HCT116 (cell line): Measurements from ENCODE around the gene JDP2. TPM values are rescaled to one million over a fixed set of nuclear protein-coding genes. Genes with fewer than 3 reads are reported as not detected.

Experiments
- ATAC-seq: fragments of 200-7000 bp; cut with Tn5 transposase; 2 replicates; pipeline ENCODE4 v1.9.1; 2020; ENCODE audit warnings: mild to moderate bottlenecking, moderate library complexity
- BruUV-seq: library from RNA; stranded (reverse); fragments of 400-500 nt; replicated peaks from 2 replicates; lab custom pipeline; 2021; lab: Mats Ljungman, UMichigan
- CTCF ChIA-PET: fragments of 300-600 bp; sonication (Branson Sonifier 250); formaldehyde crosslinking; loops from one replicate; lab custom pipeline; 2021; ENCODE audit warnings: antibody characterized with exemption; lab: Charles Lee
- POLR2A ChIA-PET: fragments of 300-600, 350-600 bp; sonication (Branson Sonifier 250); formaldehyde crosslinking; loops from one replicate; lab custom pipeline; 2021; ENCODE audit warnings: antibody characterized with exemption; lab: Charles Lee
- RAD21 ChIA-PET, 2 experiments: fragments of 300-600 bp; sonication (Branson Sonifier 250); formaldehyde crosslinking; loops; one replicate each; lab custom pipeline; 2023; ENCODE audit warnings: low total read pairs in 2 of 2; ENCODE audit not compliant: uncharacterized antibody in 2 of 2, unreplicated experiment in 2 of 2, low non-redundant PET in 1 of 2; lab: Charles Lee
- DNase-seq: peaks from one replicate; pipeline ENCODE4 v3.0.0-alpha.2; 2010; ENCODE audit warnings: low read depth, low spot score
- H2AFZ ChIP-seq: fragments of 200-600 bp; shearing (Covaris generic), sonication (generic); 2 replicates; pipeline ENCODE4 v1.6.1; 2017; ENCODE audit warnings: low read depth, mixed run types, mixed read lengths, antibody characterized with exemption, low read length; ENCODE audit not compliant: poor library complexity, severe bottlenecking
- H3K27ac ChIP-seq: 2 replicates; pipeline ENCODE4 v1.5.1; 2012; ENCODE audit warnings: low read depth, low read length
- H3K27me3 ChIP-seq: fragments of 200-600 bp; sonication (generic); 2 replicates; pipeline ENCODE4 v1.6.1; 2016; ENCODE audit warnings: mixed run types, low read length, mixed read lengths; ENCODE audit not compliant: insufficient read depth
- H3K36me3 ChIP-seq, 2 experiments: fragments of 200-500 bp in 1 of 2; fragments of 200-600 bp in 1 of 2; sonication (Bioruptor generic) in 1 of 2; sonication (generic) in 1 of 2; 2 replicates each; pipeline versions ENCODE4 v1.5.1 to v1.6.1; 2014 to 2016; ENCODE audit warnings: low read length in 2 of 2, inconsistent platforms in 1 of 2, mixed read lengths in 1 of 2, mixed run types in 1 of 2; ENCODE audit not compliant: insufficient read depth in 2 of 2, control insufficient read depth in 1 of 2
- H3K4me1 ChIP-seq, 2 experiments: fragments of 200-600 bp in 1 of 2; sonication (generic) in 1 of 2; 2 replicates each; pipeline versions ENCODE4 v1.5.1 to v1.6.1; 2012 to 2017; ENCODE audit warnings: low read length in 2 of 2, inconsistent platforms in 1 of 2, mild to moderate bottlenecking in 1 of 2, mixed read lengths in 1 of 2, mixed run types in 1 of 2, moderate library complexity in 1 of 2; ENCODE audit not compliant: insufficient read depth in 2 of 2, control insufficient read depth in 1 of 2
- H3K4me2 ChIP-seq: fragments of 200-600 bp; sonication (generic); 2 replicates; pipeline ENCODE4 v1.6.1; 2017; ENCODE audit warnings: mixed run types, low read length, mixed read lengths
- H3K4me3 ChIP-seq, 2 experiments: fragments of 200-600 bp in 1 of 2; sonication (generic) in 1 of 2; replicated peaks in 1 of 2; 2 replicates each; pipeline ENCODE4 v1.5.1; 2011 to 2016; ENCODE audit warnings: low read length in 2 of 2, control low read depth in 1 of 2, low read depth in 1 of 2, mild to moderate bottlenecking in 1 of 2, mixed read lengths in 1 of 2, mixed run types in 1 of 2
- H3K79me2 ChIP-seq: fragments of 200-600 bp; sonication (generic); 2 replicates; pipeline ENCODE4 v1.6.1; 2017; ENCODE audit warnings: mild to moderate bottlenecking, mixed run types, low read length, moderate library complexity, mixed read lengths; ENCODE audit not compliant: insufficient read depth
- H3K9ac ChIP-seq: fragments of 200-600 bp; sonication (generic); 2 replicates; pipeline ENCODE4 v1.6.1; 2016; ENCODE audit warnings: low read length, mixed read lengths
- H3K9me2 ChIP-seq: fragments of 200-600 bp; sonication (generic), shearing (Covaris generic); 2 replicates; pipeline ENCODE4 v1.6.1; 2017; ENCODE audit warnings: mixed run types, mild to moderate bottlenecking, moderate library complexity; ENCODE audit not compliant: insufficient read depth
- H3K9me3 ChIP-seq, 2 experiments: fragments of 200-500 bp in 1 of 2; fragments of 200-600 bp in 1 of 2; sonication (Bioruptor generic) in 1 of 2; sonication (generic) in 1 of 2; 2 replicates each; pipeline ENCODE4 v1.6.1; 2014 to 2017; ENCODE audit warnings: low read length in 2 of 2, mixed read lengths in 2 of 2, inconsistent platforms in 1 of 2, low read depth in 1 of 2, mild to moderate bottlenecking in 1 of 2, mixed run types in 1 of 2, moderate library complexity in 1 of 2; ENCODE audit not compliant: control insufficient read depth in 1 of 2, insufficient read depth in 1 of 2
- H4K20me1 ChIP-seq: fragments of 200-600 bp; sonication (generic), shearing (Covaris generic); 2 replicates; pipeline ENCODE4 v1.6.1; 2017; ENCODE audit warnings: mixed run types, mild to moderate bottlenecking, moderate library complexity; ENCODE audit not compliant: insufficient read depth
- CEBPB ChIP-seq: IDR thresholded peaks from 2 replicates; pipeline ENCODE4 v1.6.1; 2012; ENCODE audit warnings: low read depth
- FOSL1 ChIP-seq: IDR thresholded peaks from 2 replicates; pipeline ENCODE4 v1.6.1; 2012; ENCODE audit warnings: low read depth
- JUND ChIP-seq: IDR thresholded peaks from 2 replicates; pipeline ENCODE4 v1.6.1; 2012
- RAD21 ChIP-seq: IDR thresholded peaks from 2 replicates; pipeline ENCODE4 v1.6.1; 2012; ENCODE audit warnings: low read depth, mild to moderate bottlenecking
- REST ChIP-seq: IDR thresholded peaks from 2 replicates; pipeline ENCODE4 v1.6.1; 2012; ENCODE audit warnings: low read depth
- SIN3A ChIP-seq: IDR thresholded peaks from 2 replicates; pipeline ENCODE4 v1.6.1; 2012; ENCODE audit warnings: low read depth
- SP1 ChIP-seq: IDR thresholded peaks from 2 replicates; pipeline ENCODE4 v1.6.1; 2012; ENCODE audit warnings: low read depth
- TCF7L2 ChIP-seq: IDR thresholded peaks from 2 replicates; pipeline ENCODE4 v1.7.0; 2011; ENCODE audit warnings: borderline replicate concordance, inconsistent platforms; ENCODE audit not compliant: insufficient read depth, insufficient read length; ENCODE audit errors: extremely low read depth
- YY1 ChIP-seq: IDR thresholded peaks from 2 replicates; pipeline ENCODE4 v1.6.1; 2011; ENCODE audit warnings: low read length, low read depth, moderate library complexity, mild to moderate bottlenecking; ENCODE audit not compliant: insufficient replicate concordance; ENCODE audit errors: extremely low read depth
- ZFX ChIP-seq: fragments of 450-650 bp; IDR thresholded peaks from 2 replicates; pipeline ENCODE4 v1.6.1; 2017
- ZNF274 ChIP-seq: fragments of 200-500 bp; sonication (Bioruptor generic); IDR thresholded peaks from 2 replicates; pipeline ENCODE4 v1.6.1; 2014; ENCODE audit warnings: mild to moderate bottlenecking, low read depth, low read length, inconsistent platforms
- intact Hi-C: fragments of 100-400 bp; cut with micrococcal nuclease; formaldehyde crosslinking; loops from 2 replicates; pipeline ENCODE4 v1.10.0; 2022
- total RNA-seq: library from RNA; stranded (reverse); gene quantifications from one replicate; pipeline ENCODE4 v1.2.1, GENCODE V29; 2021; ENCODE audit not compliant: unreplicated experiment
- TF ChIP-seq, protein P1 (sequence below): IDR thresholded peaks from 2 replicates; pipeline ENCODE4 v1.6.1; 2012

The JDP2 gene
- total RNA-seq, 1 experiment from 2014 or later: 25.4 TPM

DNA sequence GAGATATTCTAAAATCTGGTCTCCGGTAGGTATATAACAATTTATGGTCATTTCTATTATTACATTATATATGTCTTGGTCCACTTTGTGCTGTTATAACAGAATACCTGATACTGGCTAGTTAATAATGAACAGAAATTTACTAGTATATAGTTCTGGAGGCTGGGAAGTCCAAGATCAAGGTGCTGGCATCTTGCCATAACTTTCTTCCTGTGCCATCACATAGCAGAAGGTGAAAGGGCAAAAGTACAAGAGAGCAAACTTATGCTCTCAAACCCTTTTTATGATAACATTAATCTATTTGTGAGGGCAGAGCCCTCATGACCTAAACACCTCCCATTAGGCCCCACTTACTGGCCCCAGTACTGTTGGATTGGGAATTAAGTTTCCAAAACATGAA is 76.6 kb downstream of the JDP2 start:
- ChIA-PET RAD21 (no interaction called here), POLR2A (no interaction called here), CTCF (no interaction called here)
- ATAC-seq: no peak
- Histone ChIP-seq H3K9me3 (no peaks in the 10 kb centered on the region; a peak in 1 of 4 replicates), H3K36me3 (no peaks in the 10 kb centered on the region), H2AFZ (no peak overlapping the region), H3K9me2 (no peaks in the 10 kb centered on the region), H3K27ac (no peak overlapping the region), H3K27me3 (no peaks in the 10 kb centered on the region), H3K79me2 (no peaks in the 10 kb centered on the region), H3K9ac (no peak overlapping the region), H3K4me2 (no peak overlapping the region), H4K20me1 (no peaks in the 10 kb centered on the region), H3K4me1 (no peaks in the 10 kb centered on the region), H3K4me3 (no peak overlapping the region)
- intact Hi-C loops: no loop called here
- no TSS peak for BruUV-seq
- TF ChIP-seq RAD21 (no peak), ZFX (no peak), CEBPB (no peak), REST (no peak)
- DNase-seq: no peak

- no peaks in the 10 kb centered on the region for H3K36me3 ChIP-seq
- H3K4me2 ChIP-seq: no peak overlapping the region
- intact Hi-C loops: no loop called here
- H3K27me3 ChIP-seq: no peaks in the 10 kb centered on the region
- H3K79me2 ChIP-seq: no peaks in the 10 kb centered on the region
- H3K9me2 ChIP-seq: no peaks in the 10 kb centered on the region
- H4K20me1 ChIP-seq: no peaks in the 10 kb centered on the region
- H3K4me3 ChIP-seq: no peak overlapping the region
- no peaks in the 10 kb centered on the region for H3K4me1 ChIP-seq
- RAD21 ChIA-PET: no interaction called here
- peaks cover 0 to 8% of the 10 kb centered on the region in 2 experiments; a peak in 2 of 4 replicates for H3K9me3 ChIP-seq
- H2AFZ ChIP-seq: no peak overlapping the region
- POLR2A ChIA-PET: no interaction called here
- CTCF ChIA-PET: no interaction called here
- no peak overlapping the region for H3K9ac ChIP-seq
- DNase-seq (no peak), ATAC-seq (no peak)
- H3K27ac ChIP-seq: no peak overlapping the region
- BruUV-seq: no TSS peak
- TF ChIP-seq ZFX (no peak), YY1 (no peak), CEBPB (no peak), SP1 (no peak), TCF7L2 (no peak), JUND (no peak), ZNF274 (no peak), FOSL1 (no peak), SIN3A (no peak)
- TF ChIP-seq, protein P1, sequence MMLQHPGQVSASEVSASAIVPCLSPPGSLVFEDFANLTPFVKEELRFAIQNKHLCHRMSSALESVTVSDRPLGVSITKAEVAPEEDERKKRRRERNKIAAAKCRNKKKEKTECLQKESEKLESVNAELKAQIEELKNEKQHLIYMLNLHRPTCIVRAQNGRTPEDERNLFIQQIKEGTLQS: no peak
Observed at GRCh38 chr14:75506930-75507329, 79.1 kb downstream of the JDP2 start.
